ENCODE data around the gene NDUFA8. TPM values are rescaled to one million over a fixed set of nuclear protein-coding genes. Genes with fewer than 3 reads are reported as not detected.

NDUFA8 gene
- total RNA-seq (10.7 TPM), polyA plus RNA-seq (10 to 100 TPM; 86.3 to 97.9 (median 94.2) TPM)

DNA sequence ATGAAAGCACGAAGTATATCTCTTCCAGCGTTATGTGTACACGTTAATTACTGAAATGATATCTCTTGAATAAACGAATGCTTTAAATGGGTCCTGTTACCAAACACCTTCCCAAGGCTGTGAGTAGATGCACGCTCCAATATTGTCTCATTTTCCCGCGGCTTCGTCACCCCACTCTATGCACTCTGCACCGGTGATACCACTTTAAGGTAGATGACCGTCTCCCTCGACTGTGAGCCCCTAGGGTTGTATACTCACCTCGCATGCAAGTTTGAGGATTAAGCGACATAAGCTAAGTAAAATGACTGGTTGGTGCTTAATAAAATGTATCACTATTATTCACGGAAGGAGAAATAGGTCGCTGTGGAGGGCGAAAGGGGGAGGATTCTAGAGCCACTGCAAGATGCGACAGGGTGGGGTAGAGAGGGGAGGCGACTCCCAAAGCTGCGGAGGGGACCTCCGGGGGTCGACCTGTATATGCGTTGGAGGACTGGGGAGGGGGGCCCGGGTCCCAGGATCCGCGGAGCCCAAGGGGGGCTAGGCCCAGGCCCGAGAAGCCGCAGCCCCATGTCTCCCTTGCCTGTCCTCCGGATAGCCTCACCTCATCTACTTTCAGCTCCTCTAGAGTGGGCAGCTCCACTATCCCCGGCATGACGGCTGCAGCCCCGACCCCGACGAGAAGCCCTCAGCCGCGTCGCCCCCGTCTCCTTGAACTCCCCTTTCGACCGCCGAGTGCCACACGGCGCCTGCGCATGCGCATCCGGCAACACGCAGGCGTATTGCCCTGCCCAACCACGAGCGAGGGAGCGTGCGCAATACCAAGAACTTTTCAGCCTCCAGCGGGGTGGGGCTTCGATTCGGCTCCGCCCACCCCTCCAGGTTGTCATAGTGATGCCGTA is at the start of gene NDUFA8, which contains the start of gene MORN5:
TSS of gene NDUFA8 (minus strand) at position 754 of the 899 bp plus-strand sequence. CDS start at position 652, 102 bp downstream.
TSS of gene MORN5 (plus strand) at position 883 of the 899 bp plus-strand sequence. CDS start 65 bp downstream, outside the sequence.
- H3K4me1 Mint-ChIP-seq, result peaks cover 19 to 44% (median 43%) of the 10 kb centered on the region in 4 donors
- Histone ChIP-seq H3K27me3 (ENCODE audit: control insufficient read depth, insufficient read depth, low read length) (peaks cover 26% of the 10 kb centered on the region), H3K36me3 (ENCODE audit: control insufficient read depth, insufficient read depth, low read length) (no peaks in the 10 kb centered on the region), H3K9me3 (ENCODE audit: control insufficient read depth in 2 of 2, low read length in 2 of 2) (peaks cover 8 to 11% of the 10 kb centered on the region in 2 experiments), H3K27ac (ENCODE audit: insufficient read depth, low read length, poor library complexity, severe bottlenecking) (peak within 1 kb of the TSS; percentile 80), H3K4me1 (ENCODE audit: control insufficient read depth, insufficient read depth, low read length, poor library complexity, severe bottlenecking) (peaks cover 18% of the 10 kb centered on the region), H3K4me3 (ENCODE audit: low read depth, low read length) (peak within 1 kb of the TSS; percentile 97)
- H3K9me3 Mint-ChIP-seq, result peaks cover 0 to 9% (median 2%) of the 10 kb centered on the region in 7 donors
- peak within 1 kb of the TSS; percentile 96 to 98 (median 98) for H3K27ac Mint-ChIP-seq
- peaks cover 18% of the 10 kb centered on the region for H3K27me3 Mint-ChIP-seq
- H3K4me3 Mint-ChIP-seq, result peak within 1 kb of the TSS; percentile 89 to 99 (median 98)
- DNase-seq (peak; percentile 93 to 96 (median 95)), ATAC-seq (ENCODE audit: low read depth in 2 of 2) (peak; percentile 88 to 91)
- H3K36me3 Mint-ChIP-seq, result peaks cover 11% of the 10 kb centered on the region

DNA sequence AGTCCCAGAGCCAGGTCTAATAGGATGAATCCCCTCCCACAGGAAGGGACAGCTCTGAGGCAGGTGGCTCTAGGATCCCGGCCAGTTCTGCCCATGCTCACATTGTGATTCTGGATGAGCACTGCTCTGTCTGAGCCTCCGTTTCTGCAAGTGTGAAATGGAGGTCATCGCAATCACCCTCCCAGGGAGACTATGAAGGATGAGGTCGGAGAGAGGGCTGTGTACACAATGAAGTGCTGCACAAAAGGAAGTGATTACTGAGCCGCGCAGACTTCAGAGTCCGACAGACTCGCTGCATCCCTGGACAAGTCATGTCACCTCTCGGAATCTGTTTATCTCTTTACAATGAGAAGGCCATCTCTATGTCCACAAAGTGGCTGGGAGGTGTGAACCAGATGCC is 47.5 kb upstream of the NDUFA8 start:
- H3K4me1 Mint-ChIP-seq, result no peaks in the 10 kb centered on the region
- peaks cover 31% of the 10 kb centered on the region for H3K27me3 Mint-ChIP-seq
- H3K27me3 ChIP-seq (ENCODE audit: control insufficient read depth, insufficient read depth, low read length), result peaks cover 8% of the 10 kb centered on the region
- peaks cover 0 to 1% (median 0%) of the 10 kb centered on the region in 7 donors for H3K9me3 Mint-ChIP-seq
- no peak overlapping the region for H3K27ac ChIP-seq (ENCODE audit: insufficient read depth, low read length, poor library complexity, severe bottlenecking)
- H3K4me1 ChIP-seq (ENCODE audit: control insufficient read depth, insufficient read depth, low read length, poor library complexity, severe bottlenecking), result no peaks in the 10 kb centered on the region
- no peaks in the 10 kb centered on the region for H3K9me3 ChIP-seq (ENCODE audit: control insufficient read depth in 2 of 2, low read length in 2 of 2)
- no peaks in the 10 kb centered on the region for H3K36me3 ChIP-seq (ENCODE audit: control insufficient read depth, insufficient read depth, low read length)
- no peak overlapping the region for H3K27ac Mint-ChIP-seq
- no peak overlapping the region for H3K4me3 Mint-ChIP-seq
- H3K36me3 Mint-ChIP-seq, result no peaks in the 10 kb centered on the region
- ATAC-seq (ENCODE audit: low read depth in 2 of 2) (no peak), DNase-seq (no peak)
- no peak overlapping the region for H3K4me3 ChIP-seq (ENCODE audit: low read depth, low read length)

DNA sequence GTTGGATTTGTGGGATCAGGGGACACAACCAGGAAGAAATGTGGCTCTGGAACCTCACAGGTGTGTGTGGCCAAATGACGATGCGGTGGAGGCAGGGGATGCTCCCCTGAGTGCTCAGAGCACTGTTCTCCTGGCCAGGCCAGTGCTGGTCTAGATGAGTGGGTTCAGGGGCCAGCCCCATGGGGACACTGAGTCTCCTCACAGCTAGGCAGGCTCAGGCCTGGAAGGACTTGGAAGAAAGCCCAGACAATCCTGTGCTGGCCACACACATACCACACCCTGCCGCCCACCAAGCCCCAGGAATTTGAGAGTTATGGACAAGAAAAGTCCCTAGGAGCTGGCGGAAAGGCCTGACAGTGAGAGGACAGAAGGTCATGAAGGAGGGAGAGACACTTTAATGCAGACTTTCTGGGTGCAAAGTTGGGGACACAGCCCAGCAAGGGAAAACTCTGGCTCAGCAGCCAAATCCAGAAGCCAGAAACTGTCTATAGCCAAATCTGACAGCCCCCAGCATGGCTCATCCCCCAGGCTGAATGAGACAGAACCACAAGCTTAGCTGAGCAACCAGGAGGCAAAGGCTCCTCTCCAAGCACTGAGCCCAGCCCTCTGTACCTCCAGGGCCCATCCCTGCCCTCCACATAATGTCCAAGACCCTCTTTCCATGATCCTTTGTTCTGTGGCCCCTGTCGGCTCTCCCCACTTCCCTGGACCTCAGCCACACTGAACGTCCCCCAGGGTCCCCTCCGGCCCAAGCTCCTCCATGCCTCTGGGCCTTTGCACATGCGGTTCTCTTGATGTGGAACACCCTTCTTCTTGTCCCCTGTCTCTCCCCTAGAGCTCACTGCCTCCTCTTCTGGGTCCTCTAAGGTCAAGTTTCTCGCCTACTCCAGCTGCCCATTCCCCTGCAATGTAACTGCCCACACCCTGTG is 46.8 kb upstream of the NDUFA8 start:
- H3K27ac Mint-ChIP-seq, result no peak overlapping the region
- peaks cover 2% of the 10 kb centered on the region for H3K27me3 ChIP-seq (ENCODE audit: control insufficient read depth, insufficient read depth, low read length)
- H3K4me3 ChIP-seq (ENCODE audit: low read depth, low read length), result no peak overlapping the region
- H3K27ac ChIP-seq (ENCODE audit: insufficient read depth, low read length, poor library complexity, severe bottlenecking), result no peak overlapping the region
- H3K4me3 Mint-ChIP-seq, result no peak overlapping the region
- peaks cover 0 to 1% (median 0%) of the 10 kb centered on the region in 7 donors for H3K9me3 Mint-ChIP-seq
- no peak for ATAC-seq (ENCODE audit: low read depth in 2 of 2)
- H3K4me1 ChIP-seq (ENCODE audit: control insufficient read depth, insufficient read depth, low read length, poor library complexity, severe bottlenecking), result no peaks in the 10 kb centered on the region
- no peaks in the 10 kb centered on the region for H3K36me3 Mint-ChIP-seq
- H3K27me3 Mint-ChIP-seq, result peaks cover 24% of the 10 kb centered on the region
- no peak for DNase-seq
- no peaks in the 10 kb centered on the region for H3K36me3 ChIP-seq (ENCODE audit: control insufficient read depth, insufficient read depth, low read length)
- H3K4me1 Mint-ChIP-seq, result no peaks in the 10 kb centered on the region
- H3K9me3 ChIP-seq (ENCODE audit: control insufficient read depth in 2 of 2, low read length in 2 of 2), result no peaks in the 10 kb centered on the region

DNA sequence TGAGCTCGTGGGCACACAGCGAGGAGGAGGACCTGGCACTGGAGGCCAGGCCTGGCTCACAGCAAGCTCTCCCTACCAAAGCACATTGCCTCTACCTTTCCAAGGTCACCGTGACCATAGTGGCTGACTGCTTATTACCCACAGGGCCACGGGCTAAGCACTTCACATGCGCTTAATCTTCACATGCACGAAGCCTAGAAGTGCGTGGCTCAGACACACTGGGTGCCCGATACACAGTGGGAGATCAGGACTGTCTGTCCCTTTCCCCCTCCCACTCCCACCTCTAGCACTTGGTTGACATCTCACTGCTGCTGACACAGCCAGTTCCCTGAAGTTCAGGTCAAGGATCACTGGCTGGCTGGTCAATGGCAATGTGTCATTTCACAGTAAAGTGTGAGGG is 45.6 kb upstream of the NDUFA8 start:
- H3K27ac Mint-ChIP-seq, result peak overlapping the region in 1 of 3 donors; percentile 47
- no peak for DNase-seq
- Histone ChIP-seq H3K4me1 (ENCODE audit: control insufficient read depth, insufficient read depth, low read length, poor library complexity, severe bottlenecking) (no peaks in the 10 kb centered on the region), H3K9me3 (ENCODE audit: control insufficient read depth in 2 of 2, low read length in 2 of 2) (no peaks in the 10 kb centered on the region), H3K27me3 (ENCODE audit: control insufficient read depth, insufficient read depth, low read length) (no peaks in the 10 kb centered on the region), H3K36me3 (ENCODE audit: control insufficient read depth, insufficient read depth, low read length) (no peaks in the 10 kb centered on the region), H3K4me3 (ENCODE audit: low read depth, low read length) (no peak overlapping the region), H3K27ac (ENCODE audit: insufficient read depth, low read length, poor library complexity, severe bottlenecking) (no peak overlapping the region)
- peaks cover 19% of the 10 kb centered on the region for H3K27me3 Mint-ChIP-seq
- no peak overlapping the region for H3K4me3 Mint-ChIP-seq
- peaks cover 0 to 1% (median 0%) of the 10 kb centered on the region in 7 donors for H3K9me3 Mint-ChIP-seq
- no peak for ATAC-seq (ENCODE audit: low read depth in 2 of 2)
- no peaks in the 10 kb centered on the region for H3K4me1 Mint-ChIP-seq
- H3K36me3 Mint-ChIP-seq, result no peaks in the 10 kb centered on the region

DNA sequence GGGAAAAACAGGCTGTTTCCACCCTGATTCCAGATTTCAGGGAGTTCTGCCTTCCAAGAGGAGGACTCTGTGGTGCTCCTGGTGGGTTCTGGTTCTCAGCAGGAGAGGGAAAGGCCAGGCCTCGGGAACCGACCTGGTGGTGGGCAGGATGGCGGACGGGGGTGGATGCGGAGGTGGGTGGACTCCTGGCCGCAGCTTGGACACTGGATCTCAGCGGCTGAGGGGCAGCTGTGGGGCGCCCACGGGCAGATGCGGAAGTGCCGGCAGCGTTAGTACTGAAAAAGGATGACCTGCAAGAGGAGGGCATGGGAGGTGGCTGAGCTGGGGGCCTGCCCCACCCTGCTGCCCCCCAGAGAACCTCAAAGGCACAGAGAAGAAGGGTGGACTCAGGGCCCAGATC is 44.9 kb upstream of the NDUFA8 start:
- no peak for DNase-seq
- H3K27me3 ChIP-seq (ENCODE audit: control insufficient read depth, insufficient read depth, low read length), result no peaks in the 10 kb centered on the region
- H3K4me1 ChIP-seq (ENCODE audit: control insufficient read depth, insufficient read depth, low read length, poor library complexity, severe bottlenecking), result no peaks in the 10 kb centered on the region
- Mint-ChIP-seq H3K27ac (no peak overlapping the region), H3K4me3 (no peak overlapping the region), H3K36me3 (no peaks in the 10 kb centered on the region), H3K9me3 (peaks cover 0 to 1% (median 0%) of the 10 kb centered on the region in 7 donors), H3K4me1 (no peaks in the 10 kb centered on the region), H3K27me3 (peaks cover 21% of the 10 kb centered on the region)
- ATAC-seq (ENCODE audit: low read depth in 2 of 2), result no peak
- H3K27ac ChIP-seq (ENCODE audit: insufficient read depth, low read length, poor library complexity, severe bottlenecking), result no peak overlapping the region
- no peaks in the 10 kb centered on the region for H3K9me3 ChIP-seq (ENCODE audit: control insufficient read depth in 2 of 2, low read length in 2 of 2)
- H3K4me3 ChIP-seq (ENCODE audit: low read depth, low read length), result no peak overlapping the region
- no peaks in the 10 kb centered on the region for H3K36me3 ChIP-seq (ENCODE audit: control insufficient read depth, insufficient read depth, low read length)

DNA sequence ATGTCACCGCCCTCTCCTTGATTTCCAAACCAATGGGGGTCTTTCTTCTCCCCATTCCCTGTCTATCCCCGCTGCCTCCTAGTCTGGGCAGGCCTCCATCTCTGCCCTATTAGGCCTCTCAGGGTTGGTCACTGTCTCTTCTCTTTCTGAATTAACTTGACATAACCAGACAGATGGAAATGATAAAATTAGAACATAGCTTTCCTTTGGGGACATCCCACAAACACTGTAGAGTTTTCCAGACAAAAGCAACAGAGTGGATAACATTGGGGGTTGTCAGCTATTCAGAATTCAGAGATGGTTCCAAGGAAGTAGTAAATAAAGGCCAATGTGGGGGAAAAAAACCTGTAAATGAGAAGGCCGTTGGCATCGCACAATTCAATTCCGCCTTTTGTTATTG is 44.5 kb upstream of the NDUFA8 start:
- H3K27me3 Mint-ChIP-seq, result peaks cover 21% of the 10 kb centered on the region
- ATAC-seq (ENCODE audit: low read depth in 2 of 2), result no peak
- H3K36me3 Mint-ChIP-seq, result no peaks in the 10 kb centered on the region

DNA sequence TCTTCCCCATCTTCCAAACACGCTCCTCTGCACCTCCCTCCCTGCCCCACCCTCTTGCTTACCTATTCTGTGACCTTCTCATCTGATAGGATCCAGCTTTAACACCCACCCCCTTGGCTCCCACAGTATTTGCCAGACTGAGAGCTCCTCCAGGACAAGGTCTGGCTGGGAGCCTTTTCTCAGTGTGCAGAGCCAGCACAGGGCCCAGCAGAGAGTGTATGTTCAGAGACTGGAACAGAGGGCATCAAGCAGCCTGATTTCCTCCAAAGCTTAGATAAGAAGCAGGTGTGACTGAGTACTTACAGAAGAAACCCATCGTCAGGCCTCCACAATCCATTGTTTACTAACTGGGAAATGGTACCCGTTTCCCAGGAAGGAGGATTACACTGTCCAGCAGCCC is 42.5 kb upstream of the NDUFA8 start:
- Histone ChIP-seq H3K9me3 (ENCODE audit: control insufficient read depth in 2 of 2, low read length in 2 of 2) (no peaks in the 10 kb centered on the region), H3K27ac (ENCODE audit: insufficient read depth, low read length, poor library complexity, severe bottlenecking) (no peak overlapping the region), H3K4me3 (ENCODE audit: low read depth, low read length) (no peak overlapping the region), H3K4me1 (ENCODE audit: control insufficient read depth, insufficient read depth, low read length, poor library complexity, severe bottlenecking) (no peaks in the 10 kb centered on the region), H3K36me3 (ENCODE audit: control insufficient read depth, insufficient read depth, low read length) (no peaks in the 10 kb centered on the region), H3K27me3 (ENCODE audit: control insufficient read depth, insufficient read depth, low read length) (no peaks in the 10 kb centered on the region)
- Mint-ChIP-seq H3K36me3 (no peaks in the 10 kb centered on the region), H3K4me1 (no peaks in the 10 kb centered on the region), H3K27me3 (peaks cover 11% of the 10 kb centered on the region), H3K9me3 (peaks cover 0 to 1% (median 0%) of the 10 kb centered on the region in 7 donors), H3K4me3 (no peak overlapping the region), H3K27ac (no peak overlapping the region)
- no peak for ATAC-seq (ENCODE audit: low read depth in 2 of 2)
- DNase-seq, result no peak

More for the DNA sequence above, 44.5 kb upstream of the NDUFA8 start:
- no peaks in the 10 kb centered on the region for H3K4me1 Mint-ChIP-seq
- no peak overlapping the region for H3K4me3 Mint-ChIP-seq
- H3K27me3 ChIP-seq (ENCODE audit: control insufficient read depth, insufficient read depth, low read length), result no peaks in the 10 kb centered on the region
- no peak for DNase-seq
- H3K27ac Mint-ChIP-seq, result peak overlapping the region in 1 of 3 donors; percentile 48
- H3K4me3 ChIP-seq (ENCODE audit: low read depth, low read length), result no peak overlapping the region
- no peaks in the 10 kb centered on the region for H3K4me1 ChIP-seq (ENCODE audit: control insufficient read depth, insufficient read depth, low read length, poor library complexity, severe bottlenecking)
- no peaks in the 10 kb centered on the region for H3K9me3 ChIP-seq (ENCODE audit: control insufficient read depth in 2 of 2, low read length in 2 of 2)
- no peaks in the 10 kb centered on the region for H3K36me3 ChIP-seq (ENCODE audit: control insufficient read depth, insufficient read depth, low read length)
- H3K27ac ChIP-seq (ENCODE audit: insufficient read depth, low read length, poor library complexity, severe bottlenecking), result no peak overlapping the region
- H3K9me3 Mint-ChIP-seq, result peaks cover 0 to 1% (median 0%) of the 10 kb centered on the region in 7 donors

Data from CD4-positive, CD25-positive, alpha-beta regulatory T cell (primary cell).